HG03442 (cell line): Measurements from ENCODE around the gene C1GALT1C1.

Experiments used
- ATAC-seq: cut with Tn5 transposase; IDR thresholded peaks from one replicate; pipeline ENCODE4 v1.9.1; 2021; ENCODE audit warnings: mild to moderate bottlenecking, moderate library complexity; ENCODE audit not compliant: unreplicated experiment

Gene C1GALT1C1

DNA sequence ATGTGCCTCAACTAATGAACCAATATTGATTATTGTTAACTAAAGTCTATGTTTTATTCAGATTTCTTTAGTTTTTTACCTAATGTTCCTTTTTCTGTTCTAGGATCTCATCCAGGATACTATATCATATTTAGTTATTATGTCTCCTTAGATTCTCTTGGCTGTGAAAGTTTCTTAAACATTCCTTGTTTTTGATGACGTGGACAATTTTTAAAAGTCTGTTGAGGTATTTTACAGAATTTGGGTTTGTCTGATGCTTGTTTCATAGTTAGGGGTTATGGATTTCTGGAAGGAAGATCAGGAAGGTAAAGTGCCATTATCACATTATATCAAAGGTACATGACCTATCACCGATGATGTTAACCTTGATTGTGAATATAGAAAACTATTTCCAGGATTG, 44.2 kb downstream of the C1GALT1C1 start:
- no peak for ATAC-seq
